Liver (tissue), 9 donors: Measurements from ENCODE around the gene SNX18. TPM values are rescaled to one million over a fixed set of nuclear protein-coding genes. Genes with fewer than 3 reads are reported as not detected.

Source experiments
- DNase-seq: peaks from one replicate; pipeline ENCODE4 v3.0.0-alpha.2; 2017; ENCODE audit warnings: low spot score
- H3K27ac ChIP-seq, 2 donors: one replicate each; pipeline ENCODE4 v1.7.0; 2013; ENCODE audit warnings: inconsistent platforms in 2 of 2, low read length in 2 of 2, control low read depth in 1 of 2, low read depth in 1 of 2, mild to moderate bottlenecking in 1 of 2
- H3K27me3 ChIP-seq, 4 donors: one replicate each; pipeline versions ENCODE4 v1.6.1 to v1.7.0; 2013; ENCODE audit warnings: low read length in 3 of 4, inconsistent platforms in 1 of 4, mild to moderate bottlenecking in 1 of 4, moderate library complexity in 1 of 4; ENCODE audit not compliant: control insufficient read depth in 4 of 4, insufficient read depth in 4 of 4
- H3K36me3 ChIP-seq, 4 donors: one replicate each; pipeline versions ENCODE4 v1.6.1 to v1.7.0; 2013; ENCODE audit warnings: low read length in 3 of 4, mild to moderate bottlenecking in 3 of 4, low read depth in 1 of 4, moderate library complexity in 1 of 4; ENCODE audit not compliant: control insufficient read depth in 4 of 4, insufficient read depth in 3 of 4
- H3K4me1 ChIP-seq, 4 donors: one replicate each; pipeline versions ENCODE4 v1.6.1 to v1.7.0; 2013; ENCODE audit warnings: low read length in 3 of 4, mild to moderate bottlenecking in 3 of 4, moderate library complexity in 1 of 4; ENCODE audit not compliant: control insufficient read depth in 4 of 4, insufficient read depth in 4 of 4
- H3K4me3 ChIP-seq, 3 donors: one replicate each; pipeline versions ENCODE4 v1.6.1 to v1.7.0; 2013; ENCODE audit warnings: low read length in 3 of 3, control low read depth in 1 of 3, low read depth in 1 of 3, mild to moderate bottlenecking in 1 of 3
- H3K9ac ChIP-seq, 2 donors: one replicate each; pipeline ENCODE4 v1.7.0; 2013; ENCODE audit warnings: low read length in 2 of 2, mild to moderate bottlenecking in 2 of 2, moderate library complexity in 2 of 2, control low read depth in 1 of 2, low read depth in 1 of 2
- H3K9me3 ChIP-seq, 4 donors: one replicate each; pipeline versions ENCODE4 v1.6.1 to v1.7.0; 2013; ENCODE audit warnings: low read length in 3 of 4; ENCODE audit not compliant: control insufficient read depth in 4 of 4
- ATF3 ChIP-seq: IDR thresholded peaks from 2 replicates; pipeline ENCODE4 v1.6.1; 2016; ENCODE audit warnings: antibody characterized with exemption
- CTCF ChIP-seq: fragments of 150-350 bp; IDR thresholded peaks from 2 replicates; pipeline ENCODE4 v1.5.1; 2017; ENCODE audit warnings: improper control_type of control experiment, low read depth, low read length; ENCODE audit not compliant: missing input control
- EGR1 ChIP-seq, 2 donors: IDR thresholded peaks; 2 replicates each; pipeline ENCODE4 v1.6.1; 2016 to 2018; ENCODE audit warnings: antibody characterized with exemption in 2 of 2, low read depth in 2 of 2
- FOXA1 ChIP-seq: IDR thresholded peaks from 2 replicates; pipeline ENCODE4 v1.6.1; 2016; ENCODE audit warnings: antibody characterized with exemption
- FOXA2 ChIP-seq: IDR thresholded peaks from 2 replicates; pipeline ENCODE4 v1.6.1; 2016; ENCODE audit warnings: antibody characterized with exemption
- GABPA ChIP-seq, 2 donors: IDR thresholded peaks in 1 of 2; conservative IDR thresholded peaks in 1 of 2; 2 replicates each; pipeline ENCODE4 v1.6.1; 2016; ENCODE audit warnings: antibody characterized with exemption in 2 of 2, mild to moderate bottlenecking in 1 of 2, moderate library complexity in 1 of 2
- HNF4A ChIP-seq, 2 donors: conservative IDR thresholded peaks; 2 replicates each; pipeline ENCODE4 v1.6.1; 2016; ENCODE audit warnings: antibody characterized with exemption in 2 of 2, mild to moderate bottlenecking in 2 of 2
- HNF4G ChIP-seq: IDR thresholded peaks from 2 replicates; pipeline ENCODE4 v1.6.1; 2016; ENCODE audit warnings: antibody characterized with exemption
- JUND ChIP-seq, 2 donors: IDR thresholded peaks; 2 replicates each; pipeline ENCODE4 v1.6.1; 2016; ENCODE audit warnings: antibody characterized with exemption in 2 of 2
- NR2F2 ChIP-seq: IDR thresholded peaks from 2 replicates; pipeline ENCODE4 v1.6.1; 2016; ENCODE audit warnings: antibody characterized with exemption
- RAD21 ChIP-seq, 2 donors: IDR thresholded peaks; 2 replicates each; pipeline ENCODE4 v1.6.1; 2016; ENCODE audit warnings: antibody characterized with exemption in 2 of 2, mild to moderate bottlenecking in 2 of 2
- SP1 ChIP-seq: IDR thresholded peaks from 2 replicates; pipeline ENCODE4 v1.6.1; 2018; ENCODE audit warnings: antibody characterized with exemption, mild to moderate bottlenecking
- TAF1 ChIP-seq: conservative IDR thresholded peaks from 2 replicates; pipeline ENCODE4 v1.6.1; 2016; ENCODE audit warnings: antibody characterized with exemption, mild to moderate bottlenecking
- YY1 ChIP-seq: IDR thresholded peaks from 2 replicates; pipeline ENCODE4 v1.6.1; 2016; ENCODE audit warnings: antibody characterized with exemption, mild to moderate bottlenecking
- ZBTB33 ChIP-seq: IDR thresholded peaks from 2 replicates; pipeline ENCODE4 v1.6.1; 2016; ENCODE audit warnings: antibody characterized with exemption
- WGBS: extraction: QIAGEN DNeasy Blood & Tissue Kit; methylation state at CpG from one replicate; pipeline ENCODE4 v1.1.7; 2013; 5-methylcytosine and 5-hydroxymethylcytosine counted together
- polyA plus RNA-seq, 2 donors: library from polyadenylated mRNA; stranded (reverse) in 1 of 2; unstranded in 1 of 2; fragments of 200-250 nt in 1 of 2; fragments of >200 nt in 1 of 2; fragmentation: Nextera tagmentation in 1 of 2; extraction: Ambion mirVana in 1 of 2; gene quantifications; one replicate each; pipeline versions ENCODE4 v1.2.1 to v1.2.3, GENCODE V29; 2013 to 2015
- total RNA-seq, 2 donors: library from RNA; depleted of rRNA; stranded (reverse); fragments of >200 nt; gene quantifications; one replicate each; pipeline ENCODE4 v1.2.3, GENCODE V29; 2014
- TF ChIP-seq, protein P1 (sequence below): IDR thresholded peaks from 2 replicates; pipeline ENCODE4 v1.6.1; 2016; ENCODE audit warnings: antibody characterized with exemption
- TF ChIP-seq, protein P2 (sequence below): IDR thresholded peaks from 2 replicates; pipeline ENCODE4 v1.6.1; 2016; ENCODE audit warnings: antibody characterized with exemption, mild to moderate bottlenecking
- donor health status: healthy.
- donor health status: healthy.
- donor health status: healthy.
- donor health status: healthy.
- donor health status: healthy.

Gene SNX18
- total and polyA plus RNA-seq, 4 donors, result 4.9 to 32.5 (median 12.6) TPM

GRCh38 chr5:54551926-54552325 lies 34.4 kb downstream of the SNX18 start:
- 95% methylated on average over 11 of the region's 11 CpGs for WGBS
- Histone ChIP-seq H3K4me3 (no peak overlapping the region), H3K36me3 (no peaks in the 10 kb centered on the region), H3K9me3 (no peaks in the 10 kb centered on the region), H3K4me1 (peaks cover 7 to 28% (median 15%) of the 10 kb centered on the region in 4 donors), H3K27ac (no peak overlapping the region), H3K9ac (no peak overlapping the region), H3K27me3 (no peaks in the 10 kb centered on the region)
- TF ChIP-seq, protein P1, sequence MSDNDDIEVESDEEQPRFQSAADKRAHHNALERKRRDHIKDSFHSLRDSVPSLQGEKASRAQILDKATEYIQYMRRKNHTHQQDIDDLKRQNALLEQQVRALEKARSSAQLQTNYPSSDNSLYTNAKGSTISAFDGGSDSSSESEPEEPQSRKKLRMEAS, result no peak
- no peak for TF ChIP-seq SP1
- no peak for TF ChIP-seq HNF4A (conservative IDR thresholded peaks at IDR 0.05)
- TF ChIP-seq FOXA2, result no peak
- no peak for TF ChIP-seq NR2F2
- TF ChIP-seq CTCF, result no peak
- TF ChIP-seq RAD21 (IDR thresholded peaks at IDR 0.05), result no peak
- TF ChIP-seq, protein P2, sequence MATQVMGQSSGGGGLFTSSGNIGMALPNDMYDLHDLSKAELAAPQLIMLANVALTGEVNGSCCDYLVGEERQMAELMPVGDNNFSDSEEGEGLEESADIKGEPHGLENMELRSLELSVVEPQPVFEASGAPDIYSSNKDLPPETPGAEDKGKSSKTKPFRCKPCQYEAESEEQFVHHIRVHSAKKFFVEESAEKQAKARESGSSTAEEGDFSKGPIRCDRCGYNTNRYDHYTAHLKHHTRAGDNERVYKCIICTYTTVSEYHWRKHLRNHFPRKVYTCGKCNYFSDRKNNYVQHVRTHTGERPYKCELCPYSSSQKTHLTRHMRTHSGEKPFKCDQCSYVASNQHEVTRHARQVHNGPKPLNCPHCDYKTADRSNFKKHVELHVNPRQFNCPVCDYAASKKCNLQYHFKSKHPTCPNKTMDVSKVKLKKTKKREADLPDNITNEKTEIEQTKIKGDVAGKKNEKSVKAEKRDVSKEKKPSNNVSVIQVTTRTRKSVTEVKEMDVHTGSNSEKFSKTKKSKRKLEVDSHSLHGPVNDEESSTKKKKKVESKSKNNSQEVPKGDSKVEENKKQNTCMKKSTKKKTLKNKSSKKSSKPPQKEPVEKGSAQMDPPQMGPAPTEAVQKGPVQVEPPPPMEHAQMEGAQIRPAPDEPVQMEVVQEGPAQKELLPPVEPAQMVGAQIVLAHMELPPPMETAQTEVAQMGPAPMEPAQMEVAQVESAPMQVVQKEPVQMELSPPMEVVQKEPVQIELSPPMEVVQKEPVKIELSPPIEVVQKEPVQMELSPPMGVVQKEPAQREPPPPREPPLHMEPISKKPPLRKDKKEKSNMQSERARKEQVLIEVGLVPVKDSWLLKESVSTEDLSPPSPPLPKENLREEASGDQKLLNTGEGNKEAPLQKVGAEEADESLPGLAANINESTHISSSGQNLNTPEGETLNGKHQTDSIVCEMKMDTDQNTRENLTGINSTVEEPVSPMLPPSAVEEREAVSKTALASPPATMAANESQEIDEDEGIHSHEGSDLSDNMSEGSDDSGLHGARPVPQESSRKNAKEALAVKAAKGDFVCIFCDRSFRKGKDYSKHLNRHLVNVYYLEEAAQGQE, result no peak
- no peak for TF ChIP-seq EGR1 (IDR thresholded peaks at IDR 0.05; ENCODE audit: low read depth in 2 of 2)
- TF ChIP-seq JUND (IDR thresholded peaks at IDR 0.05), result no peak
- no peak for DNase-seq

- no peaks in the 10 kb centered on the region for H3K9me3 ChIP-seq
- H3K36me3 ChIP-seq, result no peaks in the 10 kb centered on the region
- H3K27me3 ChIP-seq, result no peaks in the 10 kb centered on the region
- peaks cover 6 to 23% (median 11%) of the 10 kb centered on the region in 4 donors for H3K4me1 ChIP-seq
- WGBS, result 98% methylated on average over 7 of the region's 7 CpGs
- no peak overlapping the region for H3K9ac ChIP-seq
- no peak for DNase-seq
- H3K4me3 ChIP-seq, result no peak overlapping the region
- H3K27ac ChIP-seq, result no peak overlapping the region
- TF ChIP-seq CTCF, result no peak
- TF ChIP-seq, protein P1, result no peak
- TF ChIP-seq FOXA1, result no peak
- no peak for TF ChIP-seq SP1
- TF ChIP-seq HNF4A (conservative IDR thresholded peaks at IDR 0.05), result no peak
- TF ChIP-seq FOXA2, result no peak
- no peak for TF ChIP-seq GABPA (IDR thresholded peaks at IDR 0.05 in 1 of 2, conservative IDR thresholded peaks at IDR 0.05 in 1 of 2)
- no peak for TF ChIP-seq HNF4G
- no peak for TF ChIP-seq ATF3
- TF ChIP-seq NR2F2, result no peak
- no peak for TF ChIP-seq JUND (IDR thresholded peaks at IDR 0.05)
- no peak for TF ChIP-seq RAD21 (IDR thresholded peaks at IDR 0.05)
- no peak for TF ChIP-seq EGR1 (IDR thresholded peaks at IDR 0.05; ENCODE audit: low read depth in 2 of 2)
- TF ChIP-seq TAF1, result no peak
- no peak for TF ChIP-seq YY1
- no peak for TF ChIP-seq ZBTB33
- TF ChIP-seq, protein P2, result no peak
Measured at GRCh38 chr5:54552446-54552845, 34.9 kb downstream of the SNX18 start.
